Adrenal gland (tissue), 12 donors: ENCODE results near the gene GNMT. TPM values are rescaled to one million over a fixed set of nuclear protein-coding genes. Genes with fewer than 3 reads are reported as not detected.

Experiments used
- DNase-seq, 7 donors: peaks; one replicate each; pipeline ENCODE4 v3.0.0-alpha.2; 2019 to 2020
- H3K27ac ChIP-seq, 5 donors: fragments of 200-600 bp; sonication (generic) in 4 of 5; 1 replicate in 3 of 5; 2 replicates in 2 of 5; pipeline versions ENCODE4 v1.5.1 to v1.8.0; 2016 to 2020; ENCODE audit warnings: mild to moderate bottlenecking in 1 of 5
- H3K27me3 ChIP-seq: fragments of 200-600 bp; 2 replicates; pipeline ENCODE4 v1.8.0; 2021
- H3K36me3 ChIP-seq, 2 donors: fragments of 200-600 bp; replicated peaks in 1 of 2; 1 replicate in 1 of 2; 2 replicates in 1 of 2; pipeline versions ENCODE4 v1.5.1 to v1.8.0; 2018 to 2022
- H3K4me1 ChIP-seq, 2 donors: fragments of 200-600 bp; replicated peaks in 1 of 2; 1 replicate in 1 of 2; 2 replicates in 1 of 2; pipeline versions ENCODE4 v1.5.1 to v1.8.0; 2018 to 2021
- H3K4me3 ChIP-seq, 4 donors: fragments of 200-600 bp; sonication (generic) in 3 of 4; one replicate each; pipeline ENCODE4 v1.5.1; 2016 to 2018
- H3K9me3 ChIP-seq, 3 donors: fragments of 200-600 bp; sonication (generic) in 1 of 3; replicated peaks in 1 of 3; 1 replicate in 2 of 3; 2 replicates in 1 of 3; pipeline versions ENCODE4 v1.5.1 to v1.8.0; 2016 to 2021
- POLR2A ChIP-seq, 2 donors: fragments of 450-650 bp; IDR thresholded peaks; one replicate each; pipeline ENCODE4 v1.6.1; 2017; ENCODE audit warnings: antibody characterized with exemption in 2 of 2, mild to moderate bottlenecking in 2 of 2, moderate library complexity in 1 of 2
- WGBS, 4 donors: extraction: QIAGEN DNeasy Blood & Tissue Kit in 2 of 4; methylation state at CpG; one replicate each; pipeline versions ENCODE4 v1.1.5 to v1.1.7; 2013 to 2017; 5-methylcytosine and 5-hydroxymethylcytosine counted together
- intact Hi-C, 2 donors: fragments of 100-400 bp; cut with DNase I; formaldehyde crosslinking; loops; one replicate each; pipeline versions ENCODE4 v1.14.1 to v1.15.0; 2022 to 2023
- polyA plus RNA-seq, 3 donors: library from polyadenylated mRNA; stranded (reverse); fragments of 200-250 nt in 2 of 3; fragments of 350-450 nt in 1 of 3; fragmentation: Illumina TruSeq in 1 of 3; extraction: RNeasy Lipid Tissue Mini Kit (QIAGEN cat#74804) in 1 of 3; gene quantifications; one replicate each; pipeline ENCODE4 v1.2.3, GENCODE V29; 2013 to 2014
- total RNA-seq, 9 donors: library from RNA; depleted of rRNA in 4 of 9; stranded (reverse); fragments of >200 nt in 4 of 9; fragments of 120-200 nt in 1 of 9; fragmentation: NEBNext Ultra II Directional in 1 of 9; extraction: Animal tissue kit (Norgen Biotek cat#: 25700) in 1 of 9; gene quantifications; one replicate each; pipeline versions ENCODE4 v1.1.0 to v1.2.4, GENCODE V29; 2013 to 2023
- TF ChIP-seq, protein P1 (sequence below), 6 experiments: fragments of 450-650 bp in 4 of 6; fragments of 200-600 bp in 2 of 6; sonication (generic) in 1 of 6; IDR thresholded peaks; 1 replicate in 5 of 6; 2 replicates in 1 of 6; pipeline versions ENCODE4 v1.5.1 to v1.8.0; 2016 to 2021; ENCODE audit warnings: antibody characterized with exemption in 6 of 6, mild to moderate bottlenecking in 2 of 6, moderate library complexity in 1 of 6
- donor health status: healthy with polysubstance abuse.
- donor health status: Bipolar disorder and iron deficiency.
- donor health status: DM: yes; HTN: yes; CAD: no.
- donor health status: DM: no; HTN: no; CAD: no.
- donor health status: DM: no; HTN: no; CAD: no.
- donor health status: DM: yes; HTN: yes; CAD: no.

GNMT gene
- total and polyA plus RNA-seq, 12 donors, result 0.28 to 4.4 (median 0.53) TPM; not detected in 4

DNA sequence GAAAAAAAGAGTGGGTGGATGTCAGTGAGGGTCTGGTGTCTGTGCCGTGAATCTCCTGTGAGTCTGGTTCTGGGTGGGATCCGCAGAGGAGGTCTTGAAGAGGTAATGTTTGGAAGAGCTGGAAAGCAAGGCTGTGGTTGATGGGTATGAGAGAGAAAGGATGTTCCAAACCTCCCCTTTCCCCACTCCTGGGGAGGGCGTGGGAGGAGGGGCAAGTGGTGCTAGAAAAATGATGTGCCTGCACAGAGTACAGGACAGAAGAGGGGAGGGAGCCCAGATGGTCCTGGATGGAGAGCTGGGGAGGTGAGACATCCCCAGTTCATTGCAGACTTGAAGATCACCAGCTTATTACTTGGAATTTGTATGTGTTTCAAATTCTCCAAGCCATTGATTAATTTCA is 28.1 kb upstream of the GNMT start:
- TF ChIP-seq, protein P1, sequence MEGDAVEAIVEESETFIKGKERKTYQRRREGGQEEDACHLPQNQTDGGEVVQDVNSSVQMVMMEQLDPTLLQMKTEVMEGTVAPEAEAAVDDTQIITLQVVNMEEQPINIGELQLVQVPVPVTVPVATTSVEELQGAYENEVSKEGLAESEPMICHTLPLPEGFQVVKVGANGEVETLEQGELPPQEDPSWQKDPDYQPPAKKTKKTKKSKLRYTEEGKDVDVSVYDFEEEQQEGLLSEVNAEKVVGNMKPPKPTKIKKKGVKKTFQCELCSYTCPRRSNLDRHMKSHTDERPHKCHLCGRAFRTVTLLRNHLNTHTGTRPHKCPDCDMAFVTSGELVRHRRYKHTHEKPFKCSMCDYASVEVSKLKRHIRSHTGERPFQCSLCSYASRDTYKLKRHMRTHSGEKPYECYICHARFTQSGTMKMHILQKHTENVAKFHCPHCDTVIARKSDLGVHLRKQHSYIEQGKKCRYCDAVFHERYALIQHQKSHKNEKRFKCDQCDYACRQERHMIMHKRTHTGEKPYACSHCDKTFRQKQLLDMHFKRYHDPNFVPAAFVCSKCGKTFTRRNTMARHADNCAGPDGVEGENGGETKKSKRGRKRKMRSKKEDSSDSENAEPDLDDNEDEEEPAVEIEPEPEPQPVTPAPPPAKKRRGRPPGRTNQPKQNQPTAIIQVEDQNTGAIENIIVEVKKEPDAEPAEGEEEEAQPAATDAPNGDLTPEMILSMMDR (IDR thresholded peaks at IDR 0.05), result no peak
- TF ChIP-seq POLR2A (IDR thresholded peaks at IDR 0.05), result no peak
- Histone ChIP-seq H3K36me3 (peaks cover 0 to 26% of the 10 kb centered on the region in 2 donors), H3K4me1 (peaks cover 13 to 44% of the 10 kb centered on the region in 2 donors), H3K9me3 (no peaks in the 10 kb centered on the region), H3K27me3 (no peaks in the 10 kb centered on the region), H3K4me3 (no peak overlapping the region), H3K27ac (no peak overlapping the region)
- DNase-seq, result no peak
- WGBS, 4 donors, result 77 to 92% (median 89%) methylated on average over 3 of the region's 3 CpGs
- intact Hi-C loops, result no loop called here

- no peak for DNase-seq
- H3K27me3 ChIP-seq, result no peaks in the 10 kb centered on the region
- peaks cover 13 to 40% of the 10 kb centered on the region in 2 donors for H3K4me1 ChIP-seq
- no peak overlapping the region for H3K27ac ChIP-seq
- intact Hi-C loops, result no loop called here
- WGBS, 4 donors, result 45 to 56% (median 52%) methylated on average over 3 of the region's 3 CpGs
- H3K9me3 ChIP-seq, result no peaks in the 10 kb centered on the region
- H3K4me3 ChIP-seq, result no peak overlapping the region
- no peak for TF ChIP-seq POLR2A (IDR thresholded peaks at IDR 0.05)
- TF ChIP-seq, protein P1 (IDR thresholded peaks at IDR 0.05), result no peak
- peaks cover 0 to 34% of the 10 kb centered on the region in 2 donors for H3K36me3 ChIP-seq
Measured at GRCh38 chr6:42933205-42933604, 27.3 kb upstream of the GNMT start.

DNA sequence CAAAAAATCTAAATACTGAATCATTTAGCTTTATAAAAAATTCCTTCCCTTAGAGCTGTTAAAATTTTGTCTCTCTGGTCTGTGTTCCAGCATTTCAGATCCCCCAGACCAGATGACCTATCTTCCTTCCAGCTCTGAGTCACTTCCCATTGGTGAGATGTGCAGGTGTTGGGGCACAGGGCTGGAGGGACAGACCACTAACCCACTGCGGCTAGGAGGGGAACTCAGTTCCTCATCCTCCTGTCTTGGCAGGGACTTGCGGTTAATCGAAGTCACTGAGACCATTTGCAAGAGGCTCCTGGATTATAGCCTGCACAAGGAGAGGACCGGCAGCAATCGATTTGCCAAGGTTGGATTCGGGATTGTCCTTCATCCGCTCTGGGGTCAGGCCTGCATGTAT is 25.2 kb upstream of the GNMT start:
- H3K36me3 ChIP-seq, result peaks cover 0 to 46% of the 10 kb centered on the region in 2 donors
- 83 to 86% (median 85%) methylated on average over 5 to 7 of the region's 7 CpGs for WGBS, 4 donors
- peaks cover 6 to 29% of the 10 kb centered on the region in 2 donors for H3K4me1 ChIP-seq
- H3K4me3 ChIP-seq, result no peak overlapping the region
- no peak overlapping the region for H3K27ac ChIP-seq
- no peaks in the 10 kb centered on the region for H3K9me3 ChIP-seq
- intact Hi-C loops, result no loop called here
- no peaks in the 10 kb centered on the region for H3K27me3 ChIP-seq
- TF ChIP-seq POLR2A (IDR thresholded peaks at IDR 0.05), result no peak
- TF ChIP-seq, protein P1 (IDR thresholded peaks at IDR 0.05), result no peak
- DNase-seq, result no peak

- peaks cover 0 to 46% of the 10 kb centered on the region in 2 donors for H3K36me3 ChIP-seq
- no peaks in the 10 kb centered on the region for H3K27me3 ChIP-seq
- TF ChIP-seq POLR2A (IDR thresholded peaks at IDR 0.05), result no peak
- TF ChIP-seq, protein P1 (IDR thresholded peaks at IDR 0.05), result no peak
- peaks cover 0 to 18% of the 10 kb centered on the region in 2 donors for H3K4me1 ChIP-seq
- H3K27ac ChIP-seq, result no peak overlapping the region
- 92 to 96% (median 94%) methylated on average over 11 of the region's 11 CpGs for WGBS, 4 donors
- H3K9me3 ChIP-seq, result no peaks in the 10 kb centered on the region
- no peak for DNase-seq
- no peak overlapping the region for H3K4me3 ChIP-seq
- intact Hi-C loops, result no loop called here
Measured at GRCh38 chr6:42936398-42936797, 24.2 kb upstream of the GNMT start.
